WTC11 (cell line): ENCODE results near the gene EPS8L2. TPM values are rescaled to one million over a fixed set of nuclear protein-coding genes. Genes with fewer than 3 reads are reported as not detected.

Experiments used
- ATF1 ChIP-seq: sonication (generic); formaldehyde crosslinking; IDR thresholded peaks from 2 replicates; pipeline ENCODE4 v1.8.1; 2023; ENCODE audit warnings: mild to moderate bottlenecking, moderate library complexity, missing genetic modification reagents
- CREB1 ChIP-seq: sonication (generic); formaldehyde crosslinking; IDR thresholded peaks from 2 replicates; pipeline ENCODE4 v1.8.0; 2023; ENCODE audit warnings: mild to moderate bottlenecking, missing genetic modification reagents
- CTCF ChIP-seq: fragments of 200-600 bp; IDR thresholded peaks from 2 replicates; pipeline ENCODE4 v1.8.0; 2022; ENCODE audit warnings: antibody characterized with exemption
- E2F1 ChIP-seq: sonication (generic); formaldehyde crosslinking; IDR thresholded peaks from 2 replicates; pipeline ENCODE4 v1.8.0; 2022; ENCODE audit warnings: mild to moderate bottlenecking, missing genetic modification reagents
- ELF4 ChIP-seq: sonication (generic); formaldehyde crosslinking; IDR thresholded peaks from 2 replicates; pipeline ENCODE4 v1.8.1; 2022; ENCODE audit warnings: low read depth, mild to moderate bottlenecking, moderate library complexity, missing genetic modification reagents
- ERG ChIP-seq: fragments of 250-450 bp; sonication (Bioruptor Pico); IDR thresholded peaks from 2 replicates; pipeline ENCODE4 v1.8.0; 2021; ENCODE audit warnings: mild to moderate bottlenecking
- ETV6 ChIP-seq: sonication (generic); formaldehyde crosslinking; IDR thresholded peaks from 2 replicates; pipeline ENCODE4 v1.8.1; 2022; ENCODE audit warnings: mild to moderate bottlenecking, missing genetic modification reagents
- FOXJ3 ChIP-seq: sonication (generic); formaldehyde crosslinking; IDR thresholded peaks from 2 replicates; pipeline ENCODE4 v1.9.0; 2021; ENCODE audit warnings: missing genetic modification reagents, mild to moderate bottlenecking, borderline replicate concordance
- GRHL2 ChIP-seq: fragments of 250-450 bp; sonication (Bioruptor Pico); IDR thresholded peaks from 2 replicates; pipeline ENCODE4 v1.8.0; 2022; ENCODE audit warnings: mild to moderate bottlenecking, moderate library complexity; ENCODE audit not compliant: insufficient replicate concordance, severe bottlenecking
- HMGA2 ChIP-seq: fragments of 250-450 bp; sonication (Bioruptor Pico); IDR thresholded peaks from 2 replicates; pipeline ENCODE4 v1.4.0; 2021; ENCODE audit warnings: mild to moderate bottlenecking, moderate library complexity
- KAT7 ChIP-seq: sonication (generic); formaldehyde crosslinking; IDR thresholded peaks from 2 replicates; pipeline ENCODE4 v1.8.1; 2023; ENCODE audit warnings: missing genetic modification reagents, mild to moderate bottlenecking, borderline replicate concordance
- MXD4 ChIP-seq: fragments of 250-450 bp; sonication (Bioruptor Pico); IDR thresholded peaks from 2 replicates; pipeline ENCODE4 v1.8.0; 2021; ENCODE audit warnings: mild to moderate bottlenecking, moderate library complexity, borderline replicate concordance
- NR3C1 ChIP-seq: sonication (generic); formaldehyde crosslinking; conservative IDR thresholded peaks from 2 replicates; pipeline ENCODE4 v1.8.1; 2023; ENCODE audit warnings: low read depth, mild to moderate bottlenecking, missing genetic modification reagents
- OVOL2 ChIP-seq: fragments of 250-450 bp; sonication (Bioruptor Pico); IDR thresholded peaks from 2 replicates; pipeline ENCODE4 v1.9.0; 2021; ENCODE audit warnings: mild to moderate bottlenecking, borderline replicate concordance
- PREB ChIP-seq: sonication (generic); formaldehyde crosslinking; IDR thresholded peaks from 2 replicates; pipeline ENCODE4 v1.8.1; 2022; ENCODE audit warnings: mild to moderate bottlenecking, missing genetic modification reagents, moderate library complexity, borderline replicate concordance
- SMAD4 ChIP-seq: sonication (generic); formaldehyde crosslinking; IDR thresholded peaks from 2 replicates; pipeline ENCODE4 v1.8.0; 2022; ENCODE audit warnings: mild to moderate bottlenecking, missing genetic modification reagents
- SP1 ChIP-seq: sonication (generic); formaldehyde crosslinking; conservative IDR thresholded peaks from 2 replicates; pipeline ENCODE4 v1.8.1; 2022; ENCODE audit warnings: missing genetic modification reagents
- TCF7 ChIP-seq: sonication (generic); formaldehyde crosslinking; IDR thresholded peaks from 2 replicates; pipeline ENCODE4 v1.8.0; 2022; ENCODE audit warnings: mild to moderate bottlenecking, low read depth, missing genetic modification reagents, moderate library complexity
- TEAD4 ChIP-seq: sonication (generic); formaldehyde crosslinking; IDR thresholded peaks from 2 replicates; pipeline ENCODE4 v1.8.0; 2022; ENCODE audit warnings: mild to moderate bottlenecking, missing genetic modification reagents
- ZNF121 ChIP-seq: sonication (generic); formaldehyde crosslinking; IDR thresholded peaks from 2 replicates; pipeline ENCODE4 v1.8.0; 2023; ENCODE audit warnings: missing genetic modification reagents
- ZNF138 ChIP-seq: sonication (generic); formaldehyde crosslinking; conservative IDR thresholded peaks from 2 replicates; pipeline ENCODE4 v1.8.1; 2022; ENCODE audit warnings: mild to moderate bottlenecking, moderate library complexity, missing genetic modification reagents
- ZNF317 ChIP-seq: sonication (generic); formaldehyde crosslinking; IDR thresholded peaks from 2 replicates; pipeline ENCODE4 v1.8.1; 2023; ENCODE audit warnings: low read depth, mild to moderate bottlenecking, moderate library complexity, missing genetic modification reagents, borderline replicate concordance
- ZNF396 ChIP-seq: fragments of 250-450 bp; sonication (Bioruptor Pico); IDR thresholded peaks from 2 replicates; pipeline ENCODE4 v1.8.0; 2021; ENCODE audit warnings: mild to moderate bottlenecking, moderate library complexity, borderline replicate concordance
- ZNF423 ChIP-seq: fragments of 250-450 bp; sonication (Bioruptor Pico); IDR thresholded peaks from 2 replicates; pipeline ENCODE4 v2.1.2; 2022; ENCODE audit warnings: mild to moderate bottlenecking, moderate library complexity
- total RNA-seq: library from RNA; stranded (reverse); gene quantifications from 3 replicates; pipeline ENCODE4 v1.2.3, GENCODE V29; 2021
- TF ChIP-seq, protein P1 (sequence below): sonication (generic); formaldehyde crosslinking; IDR thresholded peaks from 2 replicates; pipeline ENCODE4 v1.8.0; 2022; ENCODE audit warnings: missing genetic modification reagents
- TF ChIP-seq, protein P2 (sequence below): sonication (generic); formaldehyde crosslinking; IDR thresholded peaks from 2 replicates; pipeline ENCODE4 v1.8.1; 2022; ENCODE audit warnings: missing genetic modification reagents, borderline replicate concordance

The EPS8L2 gene
- total RNA-seq, 1 experiment from 2014 or later = 51.6 TPM

- TF ChIP-seq E2F1 = peak; percentile 88; the same call in 1 of the 2 replicates
- peak; percentile 89; the same call in 1 of the 2 replicates for TF ChIP-seq ATF1 (CRISPR knock-in tag)
- TF ChIP-seq NR3C1 = 0 out of 2 replicates have a peak, but pooled peaks have one; percentile 78
- no peak for TF ChIP-seq FOXJ3 (CRISPR knock-in tag)
- TF ChIP-seq ETV6 = peak; percentile 87
- TF ChIP-seq, protein P1, sequence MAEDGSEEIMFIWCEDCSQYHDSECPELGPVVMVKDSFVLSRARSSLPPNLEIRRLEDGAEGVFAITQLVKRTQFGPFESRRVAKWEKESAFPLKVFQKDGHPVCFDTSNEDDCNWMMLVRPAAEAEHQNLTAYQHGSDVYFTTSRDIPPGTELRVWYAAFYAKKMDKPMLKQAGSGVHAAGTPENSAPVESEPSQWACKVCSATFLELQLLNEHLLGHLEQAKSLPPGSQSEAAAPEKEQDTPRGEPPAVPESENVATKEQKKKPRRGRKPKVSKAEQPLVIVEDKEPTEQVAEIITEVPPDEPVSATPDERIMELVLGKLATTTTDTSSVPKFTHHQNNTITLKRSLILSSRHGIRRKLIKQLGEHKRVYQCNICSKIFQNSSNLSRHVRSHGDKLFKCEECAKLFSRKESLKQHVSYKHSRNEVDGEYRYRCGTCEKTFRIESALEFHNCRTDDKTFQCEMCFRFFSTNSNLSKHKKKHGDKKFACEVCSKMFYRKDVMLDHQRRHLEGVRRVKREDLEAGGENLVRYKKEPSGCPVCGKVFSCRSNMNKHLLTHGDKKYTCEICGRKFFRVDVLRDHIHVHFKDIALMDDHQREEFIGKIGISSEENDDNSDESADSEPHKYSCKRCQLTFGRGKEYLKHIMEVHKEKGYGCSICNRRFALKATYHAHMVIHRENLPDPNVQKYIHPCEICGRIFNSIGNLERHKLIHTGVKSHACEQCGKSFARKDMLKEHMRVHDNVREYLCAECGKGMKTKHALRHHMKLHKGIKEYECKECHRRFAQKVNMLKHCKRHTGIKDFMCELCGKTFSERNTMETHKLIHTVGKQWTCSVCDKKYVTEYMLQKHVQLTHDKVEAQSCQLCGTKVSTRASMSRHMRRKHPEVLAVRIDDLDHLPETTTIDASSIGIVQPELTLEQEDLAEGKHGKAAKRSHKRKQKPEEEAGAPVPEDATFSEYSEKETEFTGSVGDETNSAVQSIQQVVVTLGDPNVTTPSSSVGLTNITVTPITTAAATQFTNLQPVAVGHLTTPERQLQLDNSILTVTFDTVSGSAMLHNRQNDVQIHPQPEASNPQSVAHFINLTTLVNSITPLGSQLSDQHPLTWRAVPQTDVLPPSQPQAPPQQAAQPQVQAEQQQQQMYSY (CRISPR knock-in tag) = peak; percentile 73
- TF ChIP-seq CREB1 = no peak; the same call in 1 of the 2 replicates
- TF ChIP-seq SP1 (CRISPR knock-in tag) = no peak; the same call in 1 of the 2 replicates
- TF ChIP-seq HMGA2 = no peak
- peak; percentile 89 for TF ChIP-seq TEAD4
- no peak for TF ChIP-seq ERG
- TF ChIP-seq SMAD4 (CRISPR knock-in tag) = peak; percentile 79; the same call in 1 of the 2 replicates
- TF ChIP-seq ZNF423 (CRISPR knock-in tag) = no peak
- TF ChIP-seq CTCF = no peak
- TF ChIP-seq KAT7 (CRISPR knock-in tag) = peak; percentile 94; the same call in 1 of the 2 replicates
- no peak for TF ChIP-seq OVOL2 (CRISPR knock-in tag)
- peak; percentile 95 for TF ChIP-seq ELF4 (CRISPR knock-in tag)
- TF ChIP-seq ZNF138 (CRISPR knock-in tag) = no peak
- TF ChIP-seq, protein P2, sequence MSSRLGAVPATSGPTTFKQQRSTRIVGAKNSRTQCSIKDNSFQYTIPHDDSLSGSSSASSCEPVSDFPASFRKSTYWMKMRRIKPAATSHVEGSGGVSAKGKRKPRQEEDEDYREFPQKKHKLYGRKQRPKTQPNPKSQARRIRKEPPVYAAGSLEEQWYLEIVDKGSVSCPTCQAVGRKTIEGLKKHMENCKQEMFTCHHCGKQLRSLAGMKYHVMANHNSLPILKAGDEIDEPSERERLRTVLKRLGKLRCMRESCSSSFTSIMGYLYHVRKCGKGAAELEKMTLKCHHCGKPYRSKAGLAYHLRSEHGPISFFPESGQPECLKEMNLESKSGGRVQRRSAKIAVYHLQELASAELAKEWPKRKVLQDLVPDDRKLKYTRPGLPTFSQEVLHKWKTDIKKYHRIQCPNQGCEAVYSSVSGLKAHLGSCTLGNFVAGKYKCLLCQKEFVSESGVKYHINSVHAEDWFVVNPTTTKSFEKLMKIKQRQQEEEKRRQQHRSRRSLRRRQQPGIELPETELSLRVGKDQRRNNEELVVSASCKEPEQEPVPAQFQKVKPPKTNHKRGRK (CRISPR knock-in tag) = no peak
- TF ChIP-seq ZNF317 (CRISPR knock-in tag) = peak; percentile 67; the same call in 1 of the 2 replicates
- peak; percentile 58; the same call in 1 of the 2 replicates for TF ChIP-seq ZNF121 (CRISPR knock-in tag)
- no peak for TF ChIP-seq GRHL2 (CRISPR knock-in tag)
- peak; percentile 96 for TF ChIP-seq TCF7 (CRISPR knock-in tag)
- no peak for TF ChIP-seq ZNF396 (CRISPR knock-in tag)
- TF ChIP-seq MXD4 = no peak
- TF ChIP-seq PREB (CRISPR knock-in tag) = no peak
Measured at GRCh38 chr11:694563-695287, 11.3 kb upstream of the EPS8L2 start, which contains the start of gene DEAF1 (continued).
